Endothelial cell of umbilical vein (primary cell): ENCODE data around the gene LRP1B. TPM values are rescaled to one million over a fixed set of nuclear protein-coding genes. Genes with fewer than 3 reads are reported as not detected.

ENCODE experiments used
- BruUV-seq: library from RNA; stranded (reverse); fragments of 400-500 nt; replicated peaks from 2 replicates; lab custom pipeline; 2021; lab: Mats Ljungman, UMichigan
- CTCF ChIA-PET: fragments of 300-600, 350-600 bp; sonication (Branson Sonifier 250); formaldehyde crosslinking; loops from one replicate; lab custom pipeline; 2021; ENCODE audit warnings: antibody characterized with exemption, inconsistent platforms; lab: Charles Lee
- POLR2A ChIA-PET: fragments of 300-600, 350-600 bp; sonication (Branson Sonifier 250); formaldehyde crosslinking; loops from one replicate; lab custom pipeline; 2021; ENCODE audit warnings: antibody characterized with exemption, inconsistent platforms; lab: Charles Lee
- DNase-seq: peaks from one replicate; pipeline ENCODE4 v3.0.0-alpha.2; 2011; ENCODE audit warnings: low read depth, low spot score
- FAIRE-seq: peaks from 2 replicates; lab custom pipeline; 2011; peaks lifted over from hg19 to GRCh38; lab: Jason Lieb, UNC
- H2AFZ ChIP-seq: 2 replicates; pipeline ENCODE4 v1.6.0; 2012; ENCODE audit warnings: low read depth, low read length, control low read depth, inconsistent platforms
- H3K27ac ChIP-seq: 2 replicates; pipeline ENCODE4 v1.5.1; 2011; ENCODE audit warnings: low read depth, mild to moderate bottlenecking, control low read depth, low read length, moderate library complexity; ENCODE audit not compliant: insufficient read depth
- H3K27me3 ChIP-seq, 2 experiments: 2 replicates each; pipeline versions ENCODE4 v1.6.0 to v1.6.1; 2011; ENCODE audit warnings: low read length in 2 of 2, mixed read lengths in 1 of 2; ENCODE audit not compliant: control insufficient read depth in 2 of 2, insufficient read depth in 2 of 2
- H3K36me3 ChIP-seq, 2 experiments: 2 replicates in 1 of 2; 3 replicates in 1 of 2; pipeline ENCODE4 v1.5.1; 2011; ENCODE audit warnings: low read length in 2 of 2, mild to moderate bottlenecking in 1 of 2, moderate library complexity in 1 of 2; ENCODE audit not compliant: control insufficient read depth in 2 of 2, insufficient read depth in 2 of 2; ENCODE audit errors: extremely low read depth in 1 of 2
- H3K4me1 ChIP-seq: 3 replicates; pipeline ENCODE4 v1.5.1; 2011; ENCODE audit warnings: mild to moderate bottlenecking, low read length; ENCODE audit not compliant: control insufficient read depth, insufficient read depth; ENCODE audit errors: extremely low read depth
- H3K4me2 ChIP-seq: 2 replicates; pipeline ENCODE4 v1.6.1; 2011; ENCODE audit warnings: low read length, control low read depth, mixed read lengths; ENCODE audit not compliant: insufficient read depth
- H3K4me3 ChIP-seq, 3 experiments: fragments of 200-600 bp in 1 of 3; sonication (generic), shearing (Covaris generic) in 1 of 3; replicated peaks in 1 of 3; 2 replicates each; pipeline ENCODE4 v1.5.1; 2011 to 2016; ENCODE audit warnings: control low read depth in 3 of 3, low read length in 3 of 3, mild to moderate bottlenecking in 2 of 3, inconsistent platforms in 1 of 3, low read depth in 1 of 3, moderate library complexity in 1 of 3; ENCODE audit not compliant: insufficient read depth in 1 of 3
- H3K79me2 ChIP-seq: 2 replicates; pipeline ENCODE4 v1.6.0; 2012; ENCODE audit warnings: low read length, inconsistent platforms; ENCODE audit not compliant: control insufficient read depth, insufficient read depth
- H3K9ac ChIP-seq: replicated peaks from 2 replicates; pipeline ENCODE3; 2011; ENCODE audit warnings: low read length, control low read depth; ENCODE audit not compliant: insufficient read depth; ENCODE audit errors: extremely low read depth
- H3K9me1 ChIP-seq: replicated peaks from 3 replicates; pipeline ENCODE4 v1.6.0; 2011; ENCODE audit warnings: mild to moderate bottlenecking, low read length; ENCODE audit not compliant: control insufficient read depth, insufficient read depth; ENCODE audit errors: extremely low read depth
- H3K9me3 ChIP-seq: replicated peaks from 2 replicates; pipeline ENCODE4 v1.5.1; 2012; ENCODE audit warnings: low read length, inconsistent platforms; ENCODE audit not compliant: control insufficient read depth, insufficient read depth
- H4K20me1 ChIP-seq: replicated peaks from 2 replicates; pipeline ENCODE3; 2011; ENCODE audit warnings: mild to moderate bottlenecking, low read length; ENCODE audit not compliant: control insufficient read depth, insufficient read depth; ENCODE audit errors: extremely low read depth
- EZH2 ChIP-seq: IDR thresholded peaks from 2 replicates; pipeline ENCODE4 v1.6.1; 2012; ENCODE audit warnings: borderline replicate concordance, low read depth, mild to moderate bottlenecking, moderate library complexity, low read length, inconsistent platforms; ENCODE audit not compliant: severe bottlenecking
- FOS ChIP-seq: IDR thresholded peaks from 2 replicates; pipeline ENCODE4 v1.6.1; 2011; ENCODE audit warnings: mild to moderate bottlenecking, low read length, moderate library complexity, borderline replicate concordance; ENCODE audit not compliant: insufficient read depth
- GATA2 ChIP-seq: IDR thresholded peaks from 2 replicates; pipeline ENCODE4 v1.7.0; 2011; ENCODE audit warnings: low read depth, mild to moderate bottlenecking, moderate library complexity, mixed read lengths, low read length; ENCODE audit not compliant: insufficient read length, insufficient read depth
- JUN ChIP-seq: IDR thresholded peaks from 2 replicates; pipeline ENCODE4 v1.6.1; 2011; ENCODE audit warnings: borderline replicate concordance, low read depth; ENCODE audit not compliant: insufficient read length, insufficient read depth
- MYC ChIP-seq: IDR thresholded peaks from one replicate; pipeline ENCODE4 v1.6.1; 2011; ENCODE audit warnings: mild to moderate bottlenecking, low read depth, low read length
- POLR2A ChIP-seq: IDR thresholded peaks from 2 replicates; pipeline ENCODE4 v1.6.1; 2012; ENCODE audit warnings: low read depth, mild to moderate bottlenecking, control low read depth, low read length
- POLR2AphosphoS5 ChIP-seq: IDR thresholded peaks from 2 replicates; pipeline ENCODE4 v1.6.1; 2012; ENCODE audit warnings: low read depth, mild to moderate bottlenecking, control low read depth, low read length, moderate library complexity; ENCODE audit not compliant: insufficient read depth
- dilution Hi-C: fragments of 300-500 bp; cut with MboI; formaldehyde crosslinking; loops from one replicate; pipeline ENCODE4 v1.15.0; 2019; ENCODE audit warnings: low sequenced_read_pairs; ENCODE audit not compliant: extremely low pct_ligation_motif_present
- intact Hi-C: fragments of 100-400 bp; cut with micrococcal nuclease; formaldehyde crosslinking; loops from one replicate; pipeline ENCODE4 v1.10.0; 2022
- polyA plus RNA-seq, 4 experiments: library from polyadenylated mRNA; depleted of rRNA in 3 of 4; stranded (reverse) in 3 of 4; unstranded in 1 of 4; fragments of >200 nt; gene quantifications; 2 replicates each; pipeline versions ENCODE4 v1.2.1 to v1.2.3, GENCODE V29; 2011 to 2012; ENCODE audit warnings: missing spikeins in 1 of 4
- total RNA-seq: library from RNA; stranded (reverse); gene quantifications from 2 replicates; pipeline ENCODE4 v1.2.3, GENCODE V29; 2021
- TF ChIP-seq, protein P1 (sequence below), 2 donors: IDR thresholded peaks; 1 replicate in 1 of 2; 2 replicates in 1 of 2; pipeline ENCODE4 v1.5.1; 2011; ENCODE audit warnings: low read length in 2 of 2, mild to moderate bottlenecking in 2 of 2, moderate library complexity in 2 of 2, control low read depth in 1 of 2, inconsistent platforms in 1 of 2, low read depth in 1 of 2; ENCODE audit not compliant: insufficient read depth in 1 of 2; ENCODE audit errors: extremely low read depth in 1 of 2
- TF ChIP-seq, protein P2 (sequence below): IDR thresholded peaks from 2 replicates; pipeline ENCODE4 v1.6.1; 2011; ENCODE audit not compliant: insufficient read depth, insufficient read length

Gene LRP1B
- total and polyA plus RNA-seq, 2 donors (not counting 3 experiments of a cell fraction or from before 2014, with no cell fraction given), result 0.03 to 0.07 TPM

DNA sequence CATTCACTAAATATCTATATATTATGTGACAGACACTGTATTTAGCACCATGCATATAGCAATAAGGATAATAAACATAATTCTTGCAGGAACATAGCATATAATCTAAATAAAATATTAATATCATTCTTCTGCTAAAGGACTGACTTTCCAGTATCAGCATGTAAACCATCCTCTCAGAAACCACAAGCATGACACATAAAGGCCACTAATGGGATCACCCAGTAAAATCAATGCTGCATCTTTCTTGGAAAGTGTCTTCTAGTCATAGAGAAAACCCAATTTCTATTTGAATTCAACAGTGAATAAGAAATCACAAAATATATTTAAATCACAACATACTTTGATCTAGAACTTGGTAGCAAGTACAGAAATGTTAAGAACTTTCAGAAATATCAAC lies 5.8 kb upstream of the LRP1B start:
- H3K4me1 ChIP-seq, result no peaks in the 10 kb centered on the region
- H3K9ac ChIP-seq, result no peak overlapping the region
- FAIRE-seq (no peak), DNase-seq (no peak)
- ChIA-PET POLR2A (no interaction called here), CTCF (no interaction called here)
- no peak overlapping the region for H3K27ac ChIP-seq
- TF ChIP-seq FOS, result no peak
- TF ChIP-seq MYC, result no peak
- TF ChIP-seq, protein P1, sequence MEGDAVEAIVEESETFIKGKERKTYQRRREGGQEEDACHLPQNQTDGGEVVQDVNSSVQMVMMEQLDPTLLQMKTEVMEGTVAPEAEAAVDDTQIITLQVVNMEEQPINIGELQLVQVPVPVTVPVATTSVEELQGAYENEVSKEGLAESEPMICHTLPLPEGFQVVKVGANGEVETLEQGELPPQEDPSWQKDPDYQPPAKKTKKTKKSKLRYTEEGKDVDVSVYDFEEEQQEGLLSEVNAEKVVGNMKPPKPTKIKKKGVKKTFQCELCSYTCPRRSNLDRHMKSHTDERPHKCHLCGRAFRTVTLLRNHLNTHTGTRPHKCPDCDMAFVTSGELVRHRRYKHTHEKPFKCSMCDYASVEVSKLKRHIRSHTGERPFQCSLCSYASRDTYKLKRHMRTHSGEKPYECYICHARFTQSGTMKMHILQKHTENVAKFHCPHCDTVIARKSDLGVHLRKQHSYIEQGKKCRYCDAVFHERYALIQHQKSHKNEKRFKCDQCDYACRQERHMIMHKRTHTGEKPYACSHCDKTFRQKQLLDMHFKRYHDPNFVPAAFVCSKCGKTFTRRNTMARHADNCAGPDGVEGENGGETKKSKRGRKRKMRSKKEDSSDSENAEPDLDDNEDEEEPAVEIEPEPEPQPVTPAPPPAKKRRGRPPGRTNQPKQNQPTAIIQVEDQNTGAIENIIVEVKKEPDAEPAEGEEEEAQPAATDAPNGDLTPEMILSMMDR (IDR thresholded peaks at IDR 0.05; ENCODE audit: extremely low read depth in 1 of 2, insufficient read depth in 1 of 2, low read depth in 1 of 2, low read length in 2 of 2), result no peak
- TF ChIP-seq EZH2, result no peak
- no peak for TF ChIP-seq POLR2A
- TF ChIP-seq, protein P2, sequence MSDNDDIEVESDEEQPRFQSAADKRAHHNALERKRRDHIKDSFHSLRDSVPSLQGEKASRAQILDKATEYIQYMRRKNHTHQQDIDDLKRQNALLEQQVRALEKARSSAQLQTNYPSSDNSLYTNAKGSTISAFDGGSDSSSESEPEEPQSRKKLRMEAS, result no peak
- TF ChIP-seq GATA2, result no peak
- TF ChIP-seq JUN, result no peak
- TF ChIP-seq POLR2AphosphoS5, result no peak
- H3K79me2 ChIP-seq, result no peaks in the 10 kb centered on the region
- no peaks in the 10 kb centered on the region for H4K20me1 ChIP-seq
- intact Hi-C loops (loop anchor here (10.0 kb wide), 2 partner anchors 222 to 1962 kb away; no protein-coding TSS in a partner anchor), dilution Hi-C loops (no loop called here)
- H3K27me3 ChIP-seq, result peaks cover 2 to 13% of the 10 kb centered on the region in 2 experiments
- H3K9me1 ChIP-seq, result no peaks in the 10 kb centered on the region
- no peak overlapping the region for H3K4me2 ChIP-seq
- H3K9me3 ChIP-seq, result no peaks in the 10 kb centered on the region
- H2AFZ ChIP-seq, result no peak overlapping the region
- no peak overlapping the region for H3K4me3 ChIP-seq
- no TSS peak for BruUV-seq
- H3K36me3 ChIP-seq, result no peaks in the 10 kb centered on the region
